GM12865 (cell line): ENCODE data around the gene METTL6.

Experiments used
- DNase-seq: peaks from one replicate; pipeline ENCODE4 v3.0.0; 2010; ENCODE audit warnings: low read depth
- H3K4me3 ChIP-seq: 2 replicates; pipeline ENCODE4 v1.5.1; 2011; ENCODE audit warnings: mild to moderate bottlenecking, low read depth, low read length, control low read depth
- TF ChIP-seq, protein P1 (sequence below): IDR thresholded peaks from 2 replicates; pipeline ENCODE4 v1.5.1; 2011; ENCODE audit warnings: low read length, control low read depth, low read depth, inconsistent platforms; ENCODE audit not compliant: insufficient read depth; ENCODE audit errors: missing control alignments

Gene METTL6

GRCh38 chr3:15451216-15452113 is 24.1 kb upstream of the METTL6 start:
- TF ChIP-seq, protein P1, sequence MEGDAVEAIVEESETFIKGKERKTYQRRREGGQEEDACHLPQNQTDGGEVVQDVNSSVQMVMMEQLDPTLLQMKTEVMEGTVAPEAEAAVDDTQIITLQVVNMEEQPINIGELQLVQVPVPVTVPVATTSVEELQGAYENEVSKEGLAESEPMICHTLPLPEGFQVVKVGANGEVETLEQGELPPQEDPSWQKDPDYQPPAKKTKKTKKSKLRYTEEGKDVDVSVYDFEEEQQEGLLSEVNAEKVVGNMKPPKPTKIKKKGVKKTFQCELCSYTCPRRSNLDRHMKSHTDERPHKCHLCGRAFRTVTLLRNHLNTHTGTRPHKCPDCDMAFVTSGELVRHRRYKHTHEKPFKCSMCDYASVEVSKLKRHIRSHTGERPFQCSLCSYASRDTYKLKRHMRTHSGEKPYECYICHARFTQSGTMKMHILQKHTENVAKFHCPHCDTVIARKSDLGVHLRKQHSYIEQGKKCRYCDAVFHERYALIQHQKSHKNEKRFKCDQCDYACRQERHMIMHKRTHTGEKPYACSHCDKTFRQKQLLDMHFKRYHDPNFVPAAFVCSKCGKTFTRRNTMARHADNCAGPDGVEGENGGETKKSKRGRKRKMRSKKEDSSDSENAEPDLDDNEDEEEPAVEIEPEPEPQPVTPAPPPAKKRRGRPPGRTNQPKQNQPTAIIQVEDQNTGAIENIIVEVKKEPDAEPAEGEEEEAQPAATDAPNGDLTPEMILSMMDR: no peak
- H3K4me3 ChIP-seq: no peak overlapping the region
- no peak for DNase-seq

- TF ChIP-seq, protein P1: no peak
- no peak for DNase-seq
- no peak overlapping the region for H3K4me3 ChIP-seq
Measured at GRCh38 chr3:15450438-15451215, 23.3 kb upstream of the METTL6 start.

GRCh38 chr3:15449489-15450224 is 22.3 kb upstream of the METTL6 start:
- no peak overlapping the region for H3K4me3 ChIP-seq
- DNase-seq: no peak
- TF ChIP-seq, protein P1: no peak

- TF ChIP-seq, protein P1: no peak
- no peak overlapping the region for H3K4me3 ChIP-seq
- no peak for DNase-seq
Measured at GRCh38 chr3:15443826-15444524, 16.6 kb upstream of the METTL6 start.

DNA sequence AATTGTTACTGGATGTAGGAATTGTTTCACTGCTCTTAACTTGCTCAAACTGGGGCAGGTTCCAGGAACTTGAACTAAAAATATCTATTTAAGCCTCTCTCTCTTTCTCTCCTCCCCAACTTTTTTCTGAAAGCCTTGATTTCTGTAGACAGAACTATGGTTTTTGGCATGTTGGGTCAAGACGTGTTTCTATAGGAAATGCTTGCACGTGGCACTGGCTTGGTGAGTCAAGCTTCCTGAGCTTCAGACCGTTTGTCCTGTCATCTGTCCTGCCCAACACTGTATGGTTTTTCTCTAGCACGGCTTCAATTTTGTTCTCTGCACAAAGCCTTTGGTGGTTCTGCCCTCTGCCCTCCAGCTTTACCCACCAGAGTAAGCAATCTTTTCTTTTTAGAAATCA is 13.5 kb upstream of the METTL6 start:
- TF ChIP-seq, protein P1: no peak
- DNase-seq: no peak
- H3K4me3 ChIP-seq: no peak overlapping the region

DNA sequence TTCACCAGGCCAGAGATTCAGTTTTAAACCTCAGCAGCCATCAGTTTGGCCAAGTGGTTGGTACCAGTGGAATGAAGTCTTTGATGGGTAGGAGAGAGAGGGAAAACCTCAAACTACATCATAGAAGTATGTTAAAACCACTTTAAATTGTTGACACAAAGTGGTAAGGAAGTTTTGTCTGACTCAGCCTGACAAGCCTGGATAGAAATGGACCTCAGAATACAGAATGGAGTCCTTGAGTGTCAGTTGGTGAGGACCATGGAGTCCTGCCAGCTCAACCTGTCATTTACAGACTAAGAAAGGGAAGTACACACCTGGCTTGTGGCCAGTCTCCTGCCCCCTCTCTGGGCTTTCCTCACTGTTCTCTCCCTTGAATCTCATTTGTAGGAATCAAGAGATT is 12.1 kb upstream of the METTL6 start:
- no peak overlapping the region for H3K4me3 ChIP-seq
- no peak for DNase-seq
- TF ChIP-seq, protein P1: no peak
